ENCODE measurements around the gene MPP1.

DNA sequence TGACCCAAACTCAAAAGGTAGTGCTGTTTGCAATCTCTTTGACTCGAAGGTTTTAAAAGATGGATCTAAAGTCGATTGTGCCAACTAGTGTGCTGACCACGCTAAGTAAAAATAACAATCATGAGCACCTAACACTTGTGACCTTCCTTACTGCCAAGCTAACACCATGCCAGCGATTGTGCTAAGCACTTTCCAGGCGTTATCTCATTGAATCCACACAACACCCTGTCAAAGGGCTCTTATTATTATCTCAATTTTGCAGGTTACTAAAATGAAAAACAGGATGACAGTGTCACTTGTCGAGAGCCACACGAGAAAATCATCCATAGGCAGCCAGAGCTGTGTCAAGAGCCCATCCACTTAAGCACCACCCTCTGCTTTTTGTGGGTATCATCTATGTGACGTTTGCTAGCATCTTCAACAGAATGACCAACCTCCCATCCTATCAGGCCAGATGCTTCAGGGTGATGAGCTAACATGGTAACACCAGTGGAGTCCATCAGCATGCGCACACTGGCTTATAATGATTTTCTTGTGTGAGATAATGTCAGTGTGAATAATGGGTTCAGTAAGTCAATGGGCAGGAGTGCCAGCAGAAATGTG lies 53.5 kb downstream of the MPP1 start:
- TF ChIP-seq, protein P1, sequence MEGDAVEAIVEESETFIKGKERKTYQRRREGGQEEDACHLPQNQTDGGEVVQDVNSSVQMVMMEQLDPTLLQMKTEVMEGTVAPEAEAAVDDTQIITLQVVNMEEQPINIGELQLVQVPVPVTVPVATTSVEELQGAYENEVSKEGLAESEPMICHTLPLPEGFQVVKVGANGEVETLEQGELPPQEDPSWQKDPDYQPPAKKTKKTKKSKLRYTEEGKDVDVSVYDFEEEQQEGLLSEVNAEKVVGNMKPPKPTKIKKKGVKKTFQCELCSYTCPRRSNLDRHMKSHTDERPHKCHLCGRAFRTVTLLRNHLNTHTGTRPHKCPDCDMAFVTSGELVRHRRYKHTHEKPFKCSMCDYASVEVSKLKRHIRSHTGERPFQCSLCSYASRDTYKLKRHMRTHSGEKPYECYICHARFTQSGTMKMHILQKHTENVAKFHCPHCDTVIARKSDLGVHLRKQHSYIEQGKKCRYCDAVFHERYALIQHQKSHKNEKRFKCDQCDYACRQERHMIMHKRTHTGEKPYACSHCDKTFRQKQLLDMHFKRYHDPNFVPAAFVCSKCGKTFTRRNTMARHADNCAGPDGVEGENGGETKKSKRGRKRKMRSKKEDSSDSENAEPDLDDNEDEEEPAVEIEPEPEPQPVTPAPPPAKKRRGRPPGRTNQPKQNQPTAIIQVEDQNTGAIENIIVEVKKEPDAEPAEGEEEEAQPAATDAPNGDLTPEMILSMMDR (IDR thresholded peaks at IDR 0.05), result no peak
- no peak for TF ChIP-seq POLR2A (IDR thresholded peaks at IDR 0.05)
- no peak for TF ChIP-seq EP300 (IDR thresholded peaks at IDR 0.05)
